ENCODE data around the gene TMEM44. TPM values are rescaled to one million over a fixed set of nuclear protein-coding genes. Genes with fewer than 3 reads are reported as not detected.

The TMEM44 gene
- total RNA-seq, 1 experiment from 2014 or later = 70.1 TPM

GRCh38 chr3:194638991-194639605, 5.9 kb upstream of the TMEM44 start:
- intact Hi-C loops (cut with micrococcal nuclease; ENCODE audit: unreplicated experiment) (no loop called here), in situ Hi-C loops (cut with HindIII; ENCODE audit: low pct_unique_long_range_greater_than_20kb, low sequenced_read_pairs) (no loop called here)
- BruUV-seq (replicated peaks) = no TSS peak
- Histone ChIP-seq H3K27me3 (ENCODE audit: control insufficient read depth, insufficient read depth, low read length) (no peaks in the 10 kb centered on the region), H3K27ac (ENCODE audit: low read length) (no peak overlapping the region), H3K9me3 (ENCODE audit: control insufficient read depth, insufficient read depth, low read depth, low read length) (no peaks in the 10 kb centered on the region), H3K4me3 (ENCODE audit: low read depth in 2 of 2, low read length in 2 of 2) (no peak overlapping the region), H3K36me3 (ENCODE audit: control insufficient read depth, insufficient read depth, low read length) (peaks cover 18% of the 10 kb centered on the region; the same call in 1 of the 2 replicates), H3K4me1 (ENCODE audit: control insufficient read depth, insufficient read depth, low read length) (no peaks in the 10 kb centered on the region)
- TF ChIP-seq SIN3A (IDR thresholded peaks at IDR 0.05; ENCODE audit: borderline replicate concordance, insufficient read depth, low read depth, low read length) = no peak
- no peak for TF ChIP-seq TCF7L2 (IDR thresholded peaks at IDR 0.05; ENCODE audit: low read depth, low read length)
- TF ChIP-seq REST (IDR thresholded peaks at IDR 0.05; ENCODE audit: insufficient read depth in 1 of 2, low read depth in 2 of 2, low read length in 1 of 2) = no peak
- no peak for TF ChIP-seq POLR2AphosphoS5 (IDR thresholded peaks at IDR 0.05; ENCODE audit: low read depth, low read length)
- TF ChIP-seq CTCF (IDR thresholded peaks at IDR 0.05) = no peak
- POLR2A ChIA-PET = interaction anchor here (0.7 kb wide), 1 partner anchor 89 kb away, joined by 4 read pairs; no protein-coding TSS in a partner anchor
- ATAC-seq (no peak), DNase-seq (ENCODE audit: low read depth, low spot score) (no peak)
- CTCF ChIA-PET = no interaction called here

- intact Hi-C loops (cut with micrococcal nuclease; ENCODE audit: unreplicated experiment) (no loop called here), in situ Hi-C loops (cut with HindIII; ENCODE audit: low pct_unique_long_range_greater_than_20kb, low sequenced_read_pairs) (no loop called here)
- no peaks in the 10 kb centered on the region for H3K4me1 ChIP-seq (ENCODE audit: control insufficient read depth, insufficient read depth, low read length)
- no peaks in the 10 kb centered on the region for H3K27me3 ChIP-seq (ENCODE audit: control insufficient read depth, insufficient read depth, low read length)
- no peaks in the 10 kb centered on the region for H3K9me3 ChIP-seq (ENCODE audit: control insufficient read depth, insufficient read depth, low read depth, low read length)
- DNase-seq (ENCODE audit: low read depth, low spot score) (no peak), ATAC-seq (no peak)
- H3K27ac ChIP-seq (ENCODE audit: low read length) = no peak overlapping the region
- ChIA-PET CTCF (interaction anchor here (0.6 kb wide), 1 partner anchor 11 kb away, joined by 3 read pairs; no protein-coding TSS in a partner anchor), POLR2A (interaction anchor here (0.7 kb wide), 1 partner anchor 90 kb away, joined by 4 read pairs; no protein-coding TSS in a partner anchor)
- BruUV-seq (replicated peaks) = no TSS peak
- TF ChIP-seq CTCF (IDR thresholded peaks at IDR 0.05) = no peak
- TF ChIP-seq POLR2AphosphoS5 (IDR thresholded peaks at IDR 0.05; ENCODE audit: low read depth, low read length) = no peak
- no peak for TF ChIP-seq REST (IDR thresholded peaks at IDR 0.05; ENCODE audit: insufficient read depth in 1 of 2, low read depth in 2 of 2, low read length in 1 of 2)
- no peak for TF ChIP-seq SIN3A (IDR thresholded peaks at IDR 0.05; ENCODE audit: borderline replicate concordance, insufficient read depth, low read depth, low read length)
- TF ChIP-seq TCF7L2 (IDR thresholded peaks at IDR 0.05; ENCODE audit: low read depth, low read length) = no peak
- no peak overlapping the region for H3K4me3 ChIP-seq (ENCODE audit: low read depth in 2 of 2, low read length in 2 of 2)
- peaks cover 10% of the 10 kb centered on the region; the same call in 1 of the 2 replicates for H3K36me3 ChIP-seq (ENCODE audit: control insufficient read depth, insufficient read depth, low read length)
These were observed 4.6 kb upstream of the TMEM44 start for GRCh38 chr3:194637541-194638400.
